HepG2 (cell line): ENCODE measurements around the gene SLC6A7.

Source experiments
- ARNTL ChIP-seq: sonication (generic); formaldehyde crosslinking; IDR thresholded peaks from 2 replicates; pipeline ENCODE4 v1.4.0; 2020; ENCODE audit warnings: mild to moderate bottlenecking, missing genetic modification reagents
- CBX1 ChIP-seq: IDR thresholded peaks from one replicate; pipeline ENCODE4 v1.6.1; 2016; ENCODE audit warnings: antibody characterized with exemption, low read depth
- EZH2 ChIP-seq: conservative IDR thresholded peaks from 2 replicates; pipeline ENCODE4 v1.6.1; 2012; ENCODE audit warnings: mild to moderate bottlenecking, low read depth, low read length, moderate library complexity
- GABPA ChIP-seq, 2 experiments: IDR thresholded peaks; 2 replicates each; pipeline ENCODE4 v1.6.1; 2011 to 2016; ENCODE audit warnings: low read depth in 2 of 2, low read length in 1 of 2, missing biosample characterization in 1 of 2, missing genetic modification characterization in 1 of 2
- HOMEZ ChIP-seq: IDR thresholded peaks from 2 replicates; pipeline ENCODE4 v1.6.1; 2016; ENCODE audit warnings: low read depth
- IKZF4 ChIP-seq: sonication (generic); formaldehyde crosslinking; IDR thresholded peaks from 2 replicates; pipeline ENCODE4 v1.5.1; 2020; ENCODE audit warnings: borderline replicate concordance, mild to moderate bottlenecking, low read depth, missing genetic modification reagents; ENCODE audit errors: not compliant biosample characterization
- JUND ChIP-seq: sonication (generic); formaldehyde crosslinking; IDR thresholded peaks from 2 replicates; pipeline ENCODE4 v1.8.0; 2022; ENCODE audit warnings: mild to moderate bottlenecking, missing genetic modification reagents
- NKX3-1 ChIP-seq: sonication (generic); formaldehyde crosslinking; IDR thresholded peaks from 2 replicates; pipeline ENCODE4 v1.5.0; 2020; ENCODE audit warnings: missing genetic modification reagents
- NR2C2 ChIP-seq: sonication (generic); formaldehyde crosslinking; IDR thresholded peaks from 2 replicates; pipeline ENCODE4 v1.4.0; 2020; ENCODE audit warnings: missing genetic modification reagents, mild to moderate bottlenecking, moderate library complexity, borderline replicate concordance
- RXRB ChIP-seq: IDR thresholded peaks from 2 replicates; pipeline ENCODE4 v1.6.1; 2016; ENCODE audit warnings: borderline replicate concordance, missing genetic modification reagents, missing compliant biosample characterization
- ZNF280B ChIP-seq: sonication (generic); formaldehyde crosslinking; IDR thresholded peaks from 2 replicates; pipeline ENCODE4 v1.5.0; 2020; ENCODE audit warnings: missing genetic modification reagents, mild to moderate bottlenecking, borderline replicate concordance
- TF ChIP-seq, protein P1 (sequence below): sonication (generic); formaldehyde crosslinking; IDR thresholded peaks from 2 replicates; pipeline ENCODE4 v1.5.0; 2020; ENCODE audit warnings: mild to moderate bottlenecking, missing genetic modification reagents, moderate library complexity

GRCh38 chr5:150175076-150175475, 14.8 kb upstream of the SLC6A7 start:
- TF ChIP-seq NKX3-1 (CRISPR knock-in tag) (no peak), GABPA (IDR thresholded peaks at IDR 0.05; ENCODE audit: low read depth, low read length) (no peak), GABPA (CRISPR knock-in tag; IDR thresholded peaks at IDR 0.05; ENCODE audit: low read depth) (no peak), RXRB (CRISPR knock-in tag) (no peak), EZH2 (no peak), CBX1 (no peak), ZNF280B (CRISPR knock-in tag) (no peak), IKZF4 (CRISPR knock-in tag) (no peak), NR2C2 (CRISPR knock-in tag) (no peak), ARNTL (CRISPR knock-in tag) (no peak), HOMEZ (CRISPR knock-in tag) (no peak), JUND (CRISPR knock-in tag) (no peak)
- TF ChIP-seq, protein P1, sequence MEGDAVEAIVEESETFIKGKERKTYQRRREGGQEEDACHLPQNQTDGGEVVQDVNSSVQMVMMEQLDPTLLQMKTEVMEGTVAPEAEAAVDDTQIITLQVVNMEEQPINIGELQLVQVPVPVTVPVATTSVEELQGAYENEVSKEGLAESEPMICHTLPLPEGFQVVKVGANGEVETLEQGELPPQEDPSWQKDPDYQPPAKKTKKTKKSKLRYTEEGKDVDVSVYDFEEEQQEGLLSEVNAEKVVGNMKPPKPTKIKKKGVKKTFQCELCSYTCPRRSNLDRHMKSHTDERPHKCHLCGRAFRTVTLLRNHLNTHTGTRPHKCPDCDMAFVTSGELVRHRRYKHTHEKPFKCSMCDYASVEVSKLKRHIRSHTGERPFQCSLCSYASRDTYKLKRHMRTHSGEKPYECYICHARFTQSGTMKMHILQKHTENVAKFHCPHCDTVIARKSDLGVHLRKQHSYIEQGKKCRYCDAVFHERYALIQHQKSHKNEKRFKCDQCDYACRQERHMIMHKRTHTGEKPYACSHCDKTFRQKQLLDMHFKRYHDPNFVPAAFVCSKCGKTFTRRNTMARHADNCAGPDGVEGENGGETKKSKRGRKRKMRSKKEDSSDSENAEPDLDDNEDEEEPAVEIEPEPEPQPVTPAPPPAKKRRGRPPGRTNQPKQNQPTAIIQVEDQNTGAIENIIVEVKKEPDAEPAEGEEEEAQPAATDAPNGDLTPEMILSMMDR = no peak
